A673 (cell line): ENCODE results near the gene HOMER3.

Experiments
- EZH2 ChIP-seq: fragments of 200-600 bp; sonication (generic); IDR thresholded peaks from 2 replicates; pipeline ENCODE4 v1.6.1; 2017; ENCODE audit warnings: borderline replicate concordance, low read depth, mild to moderate bottlenecking, mixed read lengths, antibody characterized with exemption, low read length; ENCODE audit not compliant: poor library complexity, severe bottlenecking
- TF ChIP-seq, protein P1 (sequence below): fragments of 300-800, 200-600 bp; sonication (generic); conservative IDR thresholded peaks from 2 replicates; pipeline ENCODE4 v1.5.1; 2017; ENCODE audit warnings: low read depth, mild to moderate bottlenecking, antibody characterized with exemption, low read length, moderate library complexity, mixed read lengths

DNA sequence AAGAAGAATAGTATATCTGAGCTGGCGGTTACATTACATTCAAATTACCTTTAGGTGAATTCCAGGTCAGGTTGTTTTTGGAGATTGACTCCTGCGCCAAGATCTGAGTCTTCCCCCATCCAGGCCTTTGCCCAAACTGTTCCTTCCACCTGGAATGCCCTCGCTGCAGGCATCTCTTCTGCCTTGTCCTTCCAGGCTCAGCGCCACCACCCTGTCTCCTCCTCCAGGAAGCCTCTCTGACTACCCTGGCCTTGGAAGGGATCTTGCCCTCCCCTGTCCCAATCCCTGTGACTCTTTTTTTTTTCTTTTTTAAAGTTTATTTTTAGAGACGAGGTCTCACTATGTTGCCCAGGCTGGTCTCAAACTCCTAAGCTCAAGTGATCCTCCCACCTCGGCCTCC lies 1.7 kb upstream of the HOMER3 start:
- TF ChIP-seq, protein P1, sequence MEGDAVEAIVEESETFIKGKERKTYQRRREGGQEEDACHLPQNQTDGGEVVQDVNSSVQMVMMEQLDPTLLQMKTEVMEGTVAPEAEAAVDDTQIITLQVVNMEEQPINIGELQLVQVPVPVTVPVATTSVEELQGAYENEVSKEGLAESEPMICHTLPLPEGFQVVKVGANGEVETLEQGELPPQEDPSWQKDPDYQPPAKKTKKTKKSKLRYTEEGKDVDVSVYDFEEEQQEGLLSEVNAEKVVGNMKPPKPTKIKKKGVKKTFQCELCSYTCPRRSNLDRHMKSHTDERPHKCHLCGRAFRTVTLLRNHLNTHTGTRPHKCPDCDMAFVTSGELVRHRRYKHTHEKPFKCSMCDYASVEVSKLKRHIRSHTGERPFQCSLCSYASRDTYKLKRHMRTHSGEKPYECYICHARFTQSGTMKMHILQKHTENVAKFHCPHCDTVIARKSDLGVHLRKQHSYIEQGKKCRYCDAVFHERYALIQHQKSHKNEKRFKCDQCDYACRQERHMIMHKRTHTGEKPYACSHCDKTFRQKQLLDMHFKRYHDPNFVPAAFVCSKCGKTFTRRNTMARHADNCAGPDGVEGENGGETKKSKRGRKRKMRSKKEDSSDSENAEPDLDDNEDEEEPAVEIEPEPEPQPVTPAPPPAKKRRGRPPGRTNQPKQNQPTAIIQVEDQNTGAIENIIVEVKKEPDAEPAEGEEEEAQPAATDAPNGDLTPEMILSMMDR, result no peak
- no peak for TF ChIP-seq EZH2
